Stomach (tissue), 4 donors: ENCODE data around the gene TAF1B.

Experiments
- CTCF ChIP-seq, 7 experiments: fragments of 450-650 bp in 4 of 7; fragments of 200-600 bp in 3 of 7; sonication (generic) in 3 of 7; IDR thresholded peaks; one replicate each; pipeline ENCODE4 v1.5.1; 2016 to 2019; ENCODE audit warnings: antibody characterized with exemption in 7 of 7, control low read depth in 2 of 7, mild to moderate bottlenecking in 1 of 7
- POLR2A ChIP-seq, 4 donors: fragments of 450-650 bp; IDR thresholded peaks; one replicate each; pipeline ENCODE4 v1.6.1; 2016; ENCODE audit warnings: antibody characterized with exemption in 4 of 4, control low read depth in 2 of 4, mild to moderate bottlenecking in 1 of 4, moderate library complexity in 1 of 4
- POLR2AphosphoS5 ChIP-seq, 3 donors: sonication (generic); formaldehyde crosslinking; IDR thresholded peaks; one replicate each; pipeline ENCODE4 v1.6.1; 2016; ENCODE audit warnings: antibody characterized with exemption in 3 of 3

GRCh38 chr2:9797086-9797485 is 46.2 kb upstream of the TAF1B start:
- TF ChIP-seq POLR2A (IDR thresholded peaks at IDR 0.05) = no peak
- no peak for TF ChIP-seq CTCF (IDR thresholded peaks at IDR 0.05)
- TF ChIP-seq POLR2AphosphoS5 (IDR thresholded peaks at IDR 0.05) = no peak
